T-helper 2 cell treated with Interferon-gamma antibody and Interleukin-4, amounts not matched to agents 5 μg/mL and 100 μg/mL, for 36 hours (primary cell): ENCODE results near the gene ELAVL1.
"Not testable (repeated sequence)": the region's sequence is repeated elsewhere in the genome, so short reads cannot be mapped to it uniquely, and the experiment has no call there.

Experiments used
- DNase-seq: peaks from one replicate; pipeline ENCODE4 v3.0.0; 2021; ENCODE audit warnings: low spot score
- H3K27ac Mint-ChIP-seq: one replicate; pipeline ENCODE4 v1.8.0; 2021; ENCODE audit warnings: mild to moderate bottlenecking, mixed read lengths
- H3K27me3 Mint-ChIP-seq: one replicate; pipeline ENCODE4 v1.8.0; 2021; ENCODE audit warnings: low read depth, mixed read lengths
- H3K36me3 Mint-ChIP-seq: one replicate; pipeline ENCODE4 v1.8.0; 2021; ENCODE audit warnings: low read depth, mixed read lengths
- H3K4me1 Mint-ChIP-seq: one replicate; pipeline ENCODE4 v1.8.0; 2021; ENCODE audit warnings: low read depth, mixed read lengths
- H3K4me3 Mint-ChIP-seq: one replicate; pipeline ENCODE4 v1.8.0; 2022; ENCODE audit warnings: mild to moderate bottlenecking, moderate library complexity, mixed read lengths
- H3K9me3 Mint-ChIP-seq: one replicate; pipeline ENCODE4 v1.8.0; 2021; ENCODE audit warnings: mixed read lengths

Gene ELAVL1

GRCh38 chr19:7961920-7962626 lies 43.4 kb downstream of the ELAVL1 start:
- DNase-seq, result no peak
- no peaks in the 10 kb centered on the region for H3K4me1 Mint-ChIP-seq
- H3K36me3 Mint-ChIP-seq, result peaks cover 17% of the 10 kb centered on the region
- no peaks in the 10 kb centered on the region for H3K9me3 Mint-ChIP-seq
- H3K4me3 Mint-ChIP-seq, result no peak overlapping the region
- no peaks in the 10 kb centered on the region for H3K27me3 Mint-ChIP-seq
- no peak overlapping the region for H3K27ac Mint-ChIP-seq

GRCh38 chr19:7961082-7961481 lies 44.4 kb downstream of the ELAVL1 start:
- not testable (repeated sequence) for DNase-seq, H3K27ac Mint-ChIP-seq, H3K4me3 Mint-ChIP-seq, H3K27me3 Mint-ChIP-seq, H3K9me3 Mint-ChIP-seq, H3K4me1 Mint-ChIP-seq
- peaks cover 14% of the 10 kb centered on the region for H3K36me3 Mint-ChIP-seq

DNA sequence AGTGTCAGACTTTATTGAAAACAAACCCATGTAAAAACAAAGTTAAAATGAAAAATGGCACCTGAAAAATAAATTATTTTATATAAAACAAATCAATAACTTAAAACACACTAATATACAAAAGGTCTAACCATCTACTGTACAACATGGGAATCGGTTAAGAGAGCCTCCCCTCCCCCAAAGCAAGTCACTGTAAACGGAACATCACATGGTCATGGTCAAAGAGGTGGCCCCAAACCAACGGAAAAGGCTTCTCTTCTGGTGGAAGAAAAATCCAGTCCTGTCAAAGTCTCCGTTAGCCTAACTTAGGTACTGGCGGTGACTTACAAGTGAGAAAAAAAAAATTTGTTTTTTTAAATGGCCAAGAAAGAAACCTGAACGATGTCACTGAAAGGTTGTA lies 46.2 kb downstream of the ELAVL1 start:
- H3K4me1 Mint-ChIP-seq, result no peaks in the 10 kb centered on the region
- H3K36me3 Mint-ChIP-seq, result peaks cover 10% of the 10 kb centered on the region
- H3K27me3 Mint-ChIP-seq, result no peaks in the 10 kb centered on the region
- no peak overlapping the region for H3K4me3 Mint-ChIP-seq
- no peak for DNase-seq
- no peak overlapping the region for H3K27ac Mint-ChIP-seq
- H3K9me3 Mint-ChIP-seq, result no peaks in the 10 kb centered on the region

GRCh38 chr19:7955696-7956095 lies 49.7 kb downstream of the ELAVL1 start:
- H3K9me3 Mint-ChIP-seq, result no peaks in the 10 kb centered on the region
- no peak for DNase-seq
- H3K4me1 Mint-ChIP-seq, result peaks cover 2% of the 10 kb centered on the region
- no peak overlapping the region for H3K27ac Mint-ChIP-seq
- no peaks in the 10 kb centered on the region for H3K27me3 Mint-ChIP-seq
- H3K36me3 Mint-ChIP-seq, result peaks cover 2% of the 10 kb centered on the region
- H3K4me3 Mint-ChIP-seq, result no peak overlapping the region

DNA sequence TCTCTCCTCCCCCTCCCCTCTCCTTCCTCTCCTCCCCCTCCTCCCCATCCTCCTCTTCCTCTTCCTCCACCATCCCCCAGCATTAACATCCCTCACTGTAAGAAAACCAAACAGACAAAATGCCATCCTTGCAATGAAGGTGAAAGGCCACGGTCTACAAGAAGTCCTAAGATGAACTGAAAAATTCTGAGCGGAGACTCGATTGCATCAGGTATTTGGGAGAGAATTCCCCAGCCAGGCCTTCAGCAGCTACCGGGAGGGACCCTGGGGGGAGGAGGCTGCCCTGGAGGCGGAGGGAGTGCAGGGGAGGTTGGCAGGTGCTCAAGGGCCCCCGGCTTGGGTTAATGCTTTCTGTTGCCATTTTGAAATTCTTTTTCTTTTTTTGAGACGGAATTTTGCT lies 51.9 kb downstream of the ELAVL1 start:
- DNase-seq, result no peak
- no peak overlapping the region for H3K4me3 Mint-ChIP-seq
- no peaks in the 10 kb centered on the region for H3K36me3 Mint-ChIP-seq

GRCh38 chr19:7953060-7953459 lies 52.4 kb downstream of the ELAVL1 start:
- DNase-seq, result no peak
- no peak overlapping the region for H3K4me3 Mint-ChIP-seq
- no peaks in the 10 kb centered on the region for H3K9me3 Mint-ChIP-seq
- peaks cover 2% of the 10 kb centered on the region for H3K4me1 Mint-ChIP-seq
- H3K27ac Mint-ChIP-seq, result no peak overlapping the region
- no peaks in the 10 kb centered on the region for H3K36me3 Mint-ChIP-seq
- no peaks in the 10 kb centered on the region for H3K27me3 Mint-ChIP-seq

More for the DNA sequence above, 51.9 kb downstream of the ELAVL1 start:
- no peaks in the 10 kb centered on the region for H3K9me3 Mint-ChIP-seq
- no peak overlapping the region for H3K27ac Mint-ChIP-seq
- peaks cover 2% of the 10 kb centered on the region for H3K4me1 Mint-ChIP-seq
- H3K27me3 Mint-ChIP-seq, result no peaks in the 10 kb centered on the region

DNA sequence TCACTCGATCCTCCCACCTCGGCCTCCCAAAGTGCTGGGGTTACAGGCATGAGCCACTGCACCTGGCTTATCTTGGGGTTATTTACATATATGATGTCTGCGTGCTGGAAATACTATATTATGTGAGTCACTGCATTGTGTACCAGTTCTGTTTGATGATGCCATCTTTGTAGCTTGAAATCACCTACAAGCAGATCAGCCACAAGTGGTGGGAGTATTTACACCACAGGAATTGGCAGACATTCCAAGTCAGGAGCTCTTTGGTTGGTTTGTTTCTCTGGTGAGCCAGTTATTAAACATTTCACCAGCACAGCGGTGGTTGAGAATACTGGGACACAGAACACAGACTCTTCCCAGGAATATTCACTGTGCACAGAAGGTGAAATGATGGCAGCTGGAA lies 57.5 kb downstream of the ELAVL1 start:
- no peaks in the 10 kb centered on the region for H3K9me3 Mint-ChIP-seq
- H3K27ac Mint-ChIP-seq, result no peak overlapping the region
- peaks cover 12% of the 10 kb centered on the region for H3K4me1 Mint-ChIP-seq
- H3K36me3 Mint-ChIP-seq, result no peaks in the 10 kb centered on the region
- H3K4me3 Mint-ChIP-seq, result no peak overlapping the region
- no peaks in the 10 kb centered on the region for H3K27me3 Mint-ChIP-seq
- no peak for DNase-seq

DNA sequence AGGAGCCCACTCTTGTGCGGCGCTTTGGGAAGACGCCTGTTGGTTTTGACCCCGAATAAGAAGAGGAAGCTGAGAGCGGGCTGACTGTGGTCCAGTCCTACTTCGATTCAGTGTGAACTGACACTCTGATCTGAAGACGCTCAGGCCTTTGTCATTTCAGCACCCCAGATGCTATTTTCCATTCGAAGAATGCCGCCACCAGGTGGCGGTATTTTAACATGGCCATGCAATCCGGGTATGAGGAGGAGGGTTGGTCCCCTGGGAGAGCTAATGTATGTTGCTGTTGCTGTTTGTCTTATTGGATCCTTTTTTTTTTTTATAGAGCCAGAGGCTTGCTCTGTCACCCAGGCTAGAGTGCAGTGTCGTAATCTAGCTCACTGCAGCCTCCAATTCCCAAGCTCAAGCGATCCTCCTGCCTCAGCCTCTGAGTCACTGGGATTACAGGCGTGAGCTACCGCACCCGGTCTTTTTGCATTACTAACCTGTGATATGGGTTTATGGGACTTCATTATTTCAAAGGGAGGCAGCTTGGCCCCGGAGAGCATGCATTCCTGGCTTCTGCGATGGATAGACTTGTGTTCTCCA lies 61.2 kb downstream of the ELAVL1 start:
- peak; percentile 81 for DNase-seq

DNA sequence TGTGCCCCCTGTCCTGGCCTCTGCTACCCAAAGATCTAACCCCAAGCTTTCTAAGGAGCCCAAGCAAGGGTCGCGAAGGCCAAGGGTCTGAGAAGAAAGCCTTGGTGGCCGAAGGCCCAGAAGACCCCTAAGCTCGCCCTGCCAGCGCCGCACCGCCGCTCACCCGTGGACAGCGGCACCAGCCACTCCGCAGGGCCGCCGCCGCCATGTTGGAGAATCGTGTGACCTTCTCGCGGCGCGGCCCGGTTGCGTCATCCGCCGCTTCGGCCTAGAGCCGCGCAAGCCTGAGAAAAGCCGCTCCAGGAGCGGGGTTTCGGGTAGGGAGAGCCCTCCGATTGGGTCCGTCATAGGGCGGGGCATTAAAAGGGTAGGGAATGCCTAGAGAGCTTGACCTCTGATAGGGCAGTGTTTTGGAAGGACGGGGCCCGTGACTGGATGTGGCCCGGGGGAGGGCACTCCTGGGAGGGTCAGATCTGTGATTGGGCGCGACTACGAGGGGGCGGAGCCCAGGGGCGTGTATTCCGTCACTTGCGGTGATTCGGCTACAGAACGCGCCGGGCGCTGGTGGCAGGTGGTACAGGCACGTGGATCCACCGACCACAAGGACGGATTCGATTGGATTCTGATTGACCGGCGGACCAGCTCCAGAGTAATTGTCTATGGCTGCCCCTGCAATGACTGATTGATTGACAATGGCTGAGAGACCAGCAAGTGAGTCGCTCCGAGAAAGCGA lies 61.8 kb downstream of the ELAVL1 start, which contains the start of gene TIMM44:
TSS of gene TIMM44 (minus strand) at position 223 of the 733 bp plus-strand sequence. CDS start at position 208, 15 bp downstream.
- peaks cover 10% of the 10 kb centered on the region for H3K36me3 Mint-ChIP-seq
- no peaks in the 10 kb centered on the region for H3K27me3 Mint-ChIP-seq
- H3K9me3 Mint-ChIP-seq, result no peaks in the 10 kb centered on the region
- peak within 1 kb of the TSS; percentile 97 for H3K27ac Mint-ChIP-seq
- peak; percentile 99 for DNase-seq
- peaks cover 22% of the 10 kb centered on the region for H3K4me1 Mint-ChIP-seq
- peak within 1 kb of the TSS; percentile 97 for H3K4me3 Mint-ChIP-seq

More for the DNA sequence above, 61.2 kb downstream of the ELAVL1 start:
- Mint-ChIP-seq H3K27ac (peak overlapping the region; percentile 97), H3K36me3 (peaks cover 7% of the 10 kb centered on the region), H3K4me1 (peaks cover 22% of the 10 kb centered on the region), H3K27me3 (no peaks in the 10 kb centered on the region), H3K4me3 (peak overlapping the region; percentile 97), H3K9me3 (no peaks in the 10 kb centered on the region)

- peaks cover 10% of the 10 kb centered on the region for H3K36me3 Mint-ChIP-seq
- H3K27ac Mint-ChIP-seq, result peak overlapping the region; percentile 97
- no peaks in the 10 kb centered on the region for H3K9me3 Mint-ChIP-seq
- H3K27me3 Mint-ChIP-seq, result no peaks in the 10 kb centered on the region
- DNase-seq, result no peak
- H3K4me3 Mint-ChIP-seq, result peak overlapping the region; percentile 97
- peaks cover 22% of the 10 kb centered on the region for H3K4me1 Mint-ChIP-seq
These were observed 62.4 kb downstream of the ELAVL1 start for GRCh38 chr19:7942981-7943443.

GRCh38 chr19:7941895-7942596 lies 63.4 kb downstream of the ELAVL1 start:
- no peaks in the 10 kb centered on the region for H3K27me3 Mint-ChIP-seq
- H3K4me1 Mint-ChIP-seq, result peaks cover 22% of the 10 kb centered on the region
- peak overlapping the region; percentile 97 for H3K27ac Mint-ChIP-seq
- H3K4me3 Mint-ChIP-seq, result peak overlapping the region; percentile 97
- H3K9me3 Mint-ChIP-seq, result no peaks in the 10 kb centered on the region
- DNase-seq, result no peak
- peaks cover 11% of the 10 kb centered on the region for H3K36me3 Mint-ChIP-seq

DNA sequence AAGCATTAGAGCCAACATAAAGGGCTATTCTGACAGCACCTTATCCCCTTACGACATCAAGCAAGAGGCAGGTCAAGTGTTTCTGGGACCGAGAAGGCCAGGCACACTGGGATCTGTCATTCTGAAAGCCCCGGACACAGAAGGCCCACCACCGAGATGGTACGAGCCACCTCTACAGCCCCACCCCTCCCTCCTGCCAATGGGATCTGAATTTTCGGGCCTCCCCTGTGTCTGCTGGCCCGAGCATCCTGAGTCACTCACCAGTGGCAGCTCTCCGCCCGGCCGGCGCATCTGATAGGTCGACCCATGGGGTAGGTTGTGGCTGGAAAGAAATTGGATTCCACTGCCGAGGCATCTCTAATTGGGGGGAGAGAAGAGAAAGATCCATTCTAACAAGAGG lies 64.6 kb downstream of the ELAVL1 start:
- no peak overlapping the region for H3K27ac Mint-ChIP-seq
- H3K9me3 Mint-ChIP-seq, result no peaks in the 10 kb centered on the region
- H3K36me3 Mint-ChIP-seq, result peaks cover 17% of the 10 kb centered on the region
- no peaks in the 10 kb centered on the region for H3K27me3 Mint-ChIP-seq
- DNase-seq, result no peak
- peaks cover 22% of the 10 kb centered on the region for H3K4me1 Mint-ChIP-seq
- H3K4me3 Mint-ChIP-seq, result peak overlapping the region; percentile 40

DNA sequence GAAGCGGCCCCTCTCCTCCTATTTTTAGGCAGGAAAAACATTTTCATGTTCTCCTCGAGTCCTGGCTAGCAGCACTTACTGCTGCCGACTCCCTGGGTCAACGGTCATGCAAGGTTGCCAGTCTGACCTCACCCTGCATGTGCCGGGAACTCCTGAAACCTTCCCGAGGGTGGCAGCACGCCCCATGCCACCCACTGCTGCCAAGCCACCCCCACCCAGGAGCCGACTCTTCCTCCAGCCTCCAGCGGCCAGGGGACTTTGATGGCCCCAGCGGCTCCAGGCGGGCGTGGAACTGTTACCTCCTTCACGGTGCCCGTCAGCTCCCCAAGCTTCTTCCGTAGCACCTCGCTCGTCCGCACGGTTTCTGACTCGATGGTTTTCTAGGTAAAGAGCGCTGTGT lies 70.7 kb downstream of the ELAVL1 start:
- Mint-ChIP-seq H3K9me3 (no peaks in the 10 kb centered on the region), H3K36me3 (peaks cover 18% of the 10 kb centered on the region)
- DNase-seq, result no peak

More for the DNA sequence above, 70.7 kb downstream of the ELAVL1 start:
- Mint-ChIP-seq H3K27ac (no peak overlapping the region), H3K27me3 (no peaks in the 10 kb centered on the region), H3K4me1 (no peaks in the 10 kb centered on the region), H3K4me3 (no peak overlapping the region)
